Measurements from ENCODE around the gene SOST.

The SOST gene

DNA sequence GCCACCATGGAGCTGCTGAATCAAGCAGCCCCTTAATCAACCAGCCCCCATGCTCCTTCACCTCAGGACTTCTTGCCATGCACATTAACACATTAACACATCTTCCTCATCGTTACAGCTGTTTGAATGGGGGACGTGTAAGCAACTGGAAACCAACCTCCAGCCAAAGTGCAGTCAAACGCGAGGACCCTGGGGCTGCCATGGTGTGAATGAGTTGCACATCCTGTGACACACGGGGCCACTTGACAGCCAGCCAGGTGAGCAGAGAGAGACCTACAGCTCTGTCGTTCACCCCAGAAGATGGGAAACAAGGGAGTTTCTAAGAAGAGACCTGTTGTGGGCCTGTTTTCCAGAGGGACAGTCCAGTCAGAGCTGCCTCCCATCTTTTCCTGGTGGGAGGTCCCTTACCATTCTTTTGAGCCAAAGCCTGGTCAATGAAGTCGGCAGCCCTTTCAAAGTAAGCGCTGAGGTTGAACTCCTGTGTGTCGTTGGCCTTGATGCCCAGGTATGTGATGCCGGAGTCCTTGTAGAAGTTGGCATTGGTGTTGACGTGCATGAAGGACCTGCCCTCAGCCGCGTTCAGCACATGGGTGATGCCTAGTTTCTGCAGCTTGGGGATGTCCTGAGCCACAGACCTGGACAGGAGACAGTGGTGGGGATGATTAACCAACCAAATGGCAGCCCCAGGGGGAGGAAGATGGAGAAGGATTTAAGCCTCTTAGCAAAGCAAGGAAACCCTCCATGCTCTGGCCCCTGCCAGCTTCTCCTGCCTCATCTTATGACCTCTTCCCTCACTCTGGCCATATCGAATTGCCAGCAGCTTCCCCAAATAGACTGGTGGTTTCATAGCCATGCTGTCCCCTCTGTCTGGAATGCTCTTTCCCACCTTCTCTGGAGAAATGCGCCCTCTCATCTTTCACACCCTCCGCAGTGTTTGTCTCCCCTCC lies 16.0 kb upstream of the SOST start:
- no peak for DNase-seq (ENCODE audit: low spot score)

DNA sequence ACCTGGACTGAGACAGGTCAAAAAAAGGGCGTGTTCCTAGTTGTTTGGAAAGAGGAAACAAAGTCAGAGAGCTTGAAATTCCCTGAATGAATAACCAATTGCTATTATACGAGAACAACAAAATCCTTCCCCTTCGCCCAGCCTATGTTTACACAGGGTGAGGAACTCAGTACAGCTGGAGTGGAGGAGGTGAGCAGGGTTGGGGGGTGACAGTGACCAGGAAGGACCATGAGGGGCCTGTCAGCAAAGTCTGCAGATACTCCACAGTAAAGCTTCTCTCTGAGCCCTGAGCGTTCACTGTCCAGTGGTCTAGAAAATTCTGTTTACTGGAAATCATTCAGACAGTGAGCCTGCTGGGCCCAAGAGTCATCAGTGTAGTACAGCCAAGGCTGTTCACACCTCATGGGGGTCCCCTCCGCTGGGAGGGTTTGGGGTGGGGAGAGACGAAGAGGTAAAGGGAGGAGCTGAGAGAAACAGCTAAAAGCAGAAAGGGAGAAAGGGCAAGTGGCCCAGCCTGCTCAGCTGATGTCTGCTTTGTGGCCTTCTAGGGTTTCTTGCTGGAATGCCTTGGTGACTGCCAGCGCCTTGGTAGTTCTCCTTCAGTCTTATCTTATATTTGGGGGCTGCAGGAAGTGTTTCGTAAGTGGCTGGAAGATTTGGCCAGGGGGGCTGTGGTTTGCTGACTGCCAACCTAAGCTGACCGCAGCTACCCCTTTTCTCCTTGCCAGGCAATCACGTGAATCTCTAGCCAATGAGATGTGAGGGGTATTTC lies 14.5 kb upstream of the SOST start:
- DNase-seq (ENCODE audit: low spot score) = no peak

GRCh38 chr17:43771463-43771862 lies 12.9 kb upstream of the SOST start:
- no peak for DNase-seq (ENCODE audit: low spot score)

GRCh38 chr17:43770957-43771356 lies 12.4 kb upstream of the SOST start:
- DNase-seq (ENCODE audit: low spot score) = no peak

DNA sequence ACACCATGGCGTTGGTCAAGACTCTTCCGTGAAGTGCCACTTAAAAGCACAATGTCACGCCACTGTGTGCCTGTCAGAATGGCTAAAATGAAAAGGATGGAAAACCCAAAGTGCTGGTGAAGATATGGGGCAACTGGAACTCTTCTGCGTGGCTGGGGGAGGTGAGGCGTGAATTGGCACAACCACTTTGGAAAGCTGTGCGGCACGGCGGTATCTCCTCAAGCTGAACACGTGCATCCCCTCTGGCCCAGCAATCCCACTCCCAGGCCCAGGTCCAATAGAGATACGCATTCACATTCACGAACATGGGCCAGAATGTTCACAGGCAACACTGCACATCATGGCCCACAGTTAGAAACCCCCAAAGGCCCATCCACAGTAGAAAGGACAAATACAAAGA lies 11.3 kb upstream of the SOST start:
- no peak for DNase-seq (ENCODE audit: low spot score)

DNA sequence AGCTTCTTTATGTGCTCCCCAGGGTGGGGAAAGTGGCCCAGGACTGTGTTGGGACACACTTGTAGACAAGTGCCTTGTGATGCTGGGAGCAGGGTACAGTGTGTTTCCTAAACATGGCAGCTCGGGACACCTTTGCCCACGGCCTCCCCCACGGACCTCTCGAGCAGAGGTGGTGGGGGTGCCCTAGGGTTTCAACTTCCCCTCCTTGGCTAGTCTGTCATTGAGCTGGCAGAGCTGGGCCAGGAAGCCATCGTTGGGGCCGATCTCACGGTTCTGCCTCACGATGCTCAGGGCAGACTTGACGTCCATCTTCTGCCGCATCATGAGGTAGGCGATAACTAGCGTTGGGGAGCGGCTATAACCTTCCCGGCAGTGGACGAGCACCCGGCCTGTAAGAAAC lies 10.8 kb upstream of the SOST start:
- DNase-seq (ENCODE audit: low spot score) = no peak

DNA sequence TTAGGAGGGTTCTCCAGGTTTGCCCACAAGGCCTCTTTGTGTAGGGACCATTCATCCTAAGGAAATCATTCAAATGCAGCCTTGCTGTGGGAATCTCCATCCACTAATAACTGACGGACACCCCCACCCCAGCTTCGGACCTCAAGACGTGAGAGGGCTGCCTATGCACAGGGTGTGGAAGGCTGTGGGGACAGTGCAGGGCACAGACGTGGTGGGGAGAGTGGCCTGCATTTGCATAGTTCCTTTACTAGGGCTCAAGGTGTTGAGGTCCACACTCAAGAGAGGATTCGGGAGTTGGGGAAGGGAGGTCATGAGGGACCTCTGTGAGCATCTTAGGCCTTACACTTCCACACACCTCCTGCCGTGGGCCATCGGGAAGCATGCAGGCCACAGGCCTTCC lies 10.4 kb upstream of the SOST start:
- DNase-seq (ENCODE audit: low spot score) = no peak

DNA sequence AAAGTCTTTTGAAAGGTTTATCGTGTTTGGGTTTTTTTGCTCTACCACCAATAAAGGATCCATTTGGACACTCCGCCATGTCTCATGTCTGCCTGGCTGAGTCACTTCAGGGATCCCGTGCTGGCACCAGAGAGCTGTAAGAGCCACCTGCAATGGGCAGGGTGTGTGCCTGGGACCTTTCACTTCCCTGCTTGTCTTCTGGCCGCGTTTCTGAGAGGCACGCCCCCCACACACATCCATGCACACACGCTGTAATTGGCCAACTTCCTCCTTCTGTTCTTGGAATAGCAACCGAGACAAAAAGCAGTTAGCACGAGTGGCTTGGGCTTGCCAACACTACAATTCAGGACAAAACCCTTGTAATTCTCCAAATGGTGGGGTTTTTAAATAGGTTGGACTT lies 9.8 kb upstream of the SOST start:
- DNase-seq (ENCODE audit: low spot score) = no peak

DNA sequence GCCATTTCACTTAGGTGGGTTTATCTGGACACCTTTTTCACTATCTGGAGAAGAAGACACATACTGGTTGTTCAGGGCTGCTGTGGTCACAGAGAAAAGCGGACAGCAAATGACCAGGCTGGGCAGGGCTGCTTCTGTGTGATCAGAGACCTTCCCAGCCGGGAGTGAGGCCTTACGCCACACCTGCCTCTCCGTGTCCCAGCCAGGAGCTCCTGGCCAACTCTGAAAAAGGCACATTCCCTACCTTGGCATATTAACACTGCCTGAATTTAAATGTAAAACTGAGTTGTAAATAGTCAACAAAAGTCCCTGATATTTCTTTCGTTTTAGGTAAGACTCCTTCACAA lies 9.1 kb upstream of the SOST start:
- DNase-seq (ENCODE audit: low spot score) = no peak

DNA sequence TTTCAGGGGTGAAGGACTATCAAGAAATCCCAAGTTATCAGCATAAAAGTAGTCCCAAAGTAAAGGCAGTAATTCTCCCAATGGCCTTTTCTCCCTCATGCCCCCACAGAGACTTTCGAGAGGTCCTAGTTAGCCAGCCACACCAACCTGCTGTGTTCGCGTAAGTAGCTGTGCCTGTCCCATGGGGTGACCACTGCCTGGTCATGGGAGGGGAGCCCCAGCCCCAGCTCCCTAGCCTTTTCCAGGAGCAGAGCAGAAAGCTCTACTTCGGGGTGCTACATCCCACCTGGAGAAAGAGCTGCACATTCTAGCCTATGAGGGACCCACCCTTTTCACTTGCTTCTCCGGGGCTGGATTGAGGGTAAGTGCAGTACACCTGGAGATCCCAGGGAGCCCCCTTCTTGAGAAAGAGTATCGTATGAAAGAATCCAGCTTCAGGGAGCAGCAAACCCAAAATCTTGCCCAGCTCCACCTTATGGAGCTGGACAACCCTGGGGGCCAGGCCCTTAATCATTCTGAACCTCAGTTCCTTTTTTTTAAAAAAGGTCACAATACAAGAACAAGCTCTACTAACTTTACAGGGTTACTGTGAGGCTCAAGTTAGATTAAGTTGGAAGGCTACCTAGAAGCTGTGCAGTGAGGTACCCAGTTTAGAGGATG lies 8.6 kb upstream of the SOST start:
- no peak for DNase-seq (ENCODE audit: low spot score)

- DNase-seq (ENCODE audit: low spot score) = no peak
These were observed 7.9 kb upstream of the SOST start for GRCh38 chr17:43766413-43767052.

- DNase-seq (ENCODE audit: low spot score) = peak; percentile 90
These were observed 1.8 kb upstream of the SOST start for GRCh38 chr17:43760254-43760852.

DNA sequence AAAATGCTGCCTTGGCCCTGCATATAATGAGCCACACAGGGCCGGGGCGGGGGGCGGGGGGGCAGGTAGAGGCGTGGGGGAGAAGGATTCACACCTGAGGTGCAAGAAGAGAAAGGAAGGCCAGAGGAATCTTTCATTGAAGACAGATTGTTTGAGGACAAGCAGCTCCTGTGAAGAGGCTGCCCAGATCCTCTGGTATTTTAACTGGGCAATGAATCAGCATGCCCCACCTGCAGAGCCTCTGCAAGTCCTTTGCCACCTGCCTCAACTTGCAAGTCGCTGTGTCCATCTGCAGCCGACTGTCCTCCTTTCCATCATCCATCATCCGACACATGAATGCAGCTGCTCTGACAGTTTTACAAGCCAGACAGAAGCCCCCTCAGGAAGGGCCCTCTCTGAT lies 1.2 kb upstream of the SOST start:
- no peak for DNase-seq (ENCODE audit: low spot score)

DNA sequence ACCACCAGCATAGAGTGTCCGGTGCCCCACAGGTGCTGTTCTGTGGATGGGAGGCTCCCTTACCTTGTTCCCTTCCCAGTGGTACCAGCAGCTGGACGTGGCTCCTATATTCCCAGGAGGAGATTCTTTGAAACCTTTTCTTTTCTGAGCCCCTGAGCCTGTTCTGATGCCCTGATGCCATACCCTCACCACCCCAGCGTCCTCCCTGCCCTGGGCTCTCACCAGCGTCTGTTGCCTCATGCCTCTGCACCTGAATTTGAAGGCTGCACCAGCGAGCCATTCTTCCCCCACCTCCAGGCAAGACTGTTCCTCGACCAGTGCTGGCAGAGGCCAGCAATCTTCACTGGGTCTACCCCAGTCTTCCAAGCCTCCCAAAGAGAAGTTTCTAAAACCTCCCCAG lies 505 bp downstream of the SOST start:
- no peak for DNase-seq (ENCODE audit: low spot score)

GRCh38 chr17:43757171-43757660 lies 1.4 kb downstream of the SOST start:
- DNase-seq (ENCODE audit: low spot score) = no peak

GRCh38 chr17:43756201-43756600 lies 2.4 kb downstream of the SOST start:
- DNase-seq (ENCODE audit: low spot score) = no peak

- peak; percentile 73 for DNase-seq (ENCODE audit: low spot score)
These were observed 3.2 kb downstream of the SOST start for GRCh38 chr17:43755389-43755875.

- no peak for DNase-seq (ENCODE audit: low spot score)
These were observed 3.6 kb downstream of the SOST start for GRCh38 chr17:43754947-43755346.

DNA sequence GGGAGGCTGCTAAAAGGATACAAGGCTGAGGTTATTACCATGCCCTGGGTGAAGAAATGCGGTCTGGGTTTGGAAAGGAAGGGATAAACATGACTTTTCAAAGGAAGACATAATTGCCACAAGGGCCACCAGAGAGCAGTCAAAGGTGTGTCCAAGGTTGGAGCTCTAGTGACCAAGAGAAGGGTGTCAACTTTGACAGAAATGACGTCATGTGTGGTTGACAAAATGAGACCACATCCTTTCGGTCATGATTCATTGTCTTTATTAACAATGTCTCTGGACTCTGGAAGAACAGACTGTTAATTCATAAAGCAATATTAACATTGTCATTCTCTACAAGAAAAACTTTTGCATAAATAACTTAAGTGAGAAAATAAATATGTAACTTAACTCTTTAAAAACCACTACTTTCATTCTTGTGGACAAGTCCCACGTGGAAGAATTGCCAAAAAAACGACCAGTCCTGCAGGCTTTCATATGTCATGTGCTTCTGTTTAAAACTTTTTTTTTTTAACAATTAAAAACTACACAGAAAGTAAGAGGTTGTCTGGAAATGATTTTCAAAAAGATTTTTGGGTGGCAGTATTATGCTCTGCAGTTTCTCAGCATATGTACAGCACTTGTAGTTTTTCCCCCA lies 5.0 kb downstream of the SOST start:
- DNase-seq (ENCODE audit: low spot score) = no peak

- DNase-seq (ENCODE audit: low spot score) = no peak
These were observed 8.4 kb downstream of the SOST start for GRCh38 chr17:43750153-43750552.

DNA sequence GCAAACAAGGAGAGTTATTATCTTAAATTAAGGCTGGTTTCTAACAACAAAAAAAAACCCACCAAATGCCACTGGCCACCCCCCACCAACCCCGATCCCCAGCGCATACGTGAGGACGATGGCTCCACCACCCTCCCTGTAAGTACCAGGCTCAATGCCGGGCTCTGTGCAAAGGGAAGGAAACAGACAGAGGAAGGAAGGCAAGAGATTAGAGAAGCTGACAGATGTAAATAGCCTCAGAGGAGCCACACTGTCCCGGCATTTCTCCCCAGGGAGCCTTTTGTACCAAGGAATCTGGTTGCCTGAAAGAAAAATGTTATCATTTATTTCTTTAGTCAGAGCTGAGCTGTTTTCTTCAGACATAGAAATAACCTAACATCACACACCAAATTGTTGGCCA lies 13.1 kb downstream of the SOST start:
- DNase-seq (ENCODE audit: low spot score) = no peak
